ENCODE data around the gene TEX10. TPM values are rescaled to one million over a fixed set of nuclear protein-coding genes. Genes with fewer than 3 reads are reported as not detected.
A peak's percentile ranks its signal among the peaks of the same experiment; 100 is the strongest.

TEX10 gene
- polyA plus RNA-seq, 1 of the 3 experiments (the other 2 are of a cell fraction): 12.7 TPM

GRCh38 chr9:100346836-100347235 is 5.9 kb downstream of the TEX10 start:
- Histone ChIP-seq H3K27me3 (ENCODE audit: insufficient read depth) (no peaks in the 10 kb centered on the region), H3K36me3 (replicated peaks in 1 of 2; ENCODE audit: control insufficient read depth in 1 of 2, insufficient read depth in 2 of 2, low read length in 1 of 2) (peaks cover 42 to 48% of the 10 kb centered on the region in 2 experiments), H3K9ac (no peak overlapping the region), H3K4me2 (no peak overlapping the region; the same call in 1 of the 2 replicates), H3K9me2 (no peaks in the 10 kb centered on the region), H3K4me3 (ENCODE audit: low read depth in 2 of 2, low read length in 1 of 2) (no peak overlapping the region), H3F3A (replicated peaks; ENCODE audit: insufficient read depth) (no peaks in the 10 kb centered on the region), H3K79me2 (ENCODE audit: insufficient read depth) (peaks cover 99% of the 10 kb centered on the region), H3K27ac (ENCODE audit: low read depth in 2 of 2, low read length in 1 of 2) (peak overlapping the region in 1 of 2 experiments; percentile 30; a peak in 1 of 4 replicates), H4K20me1 (ENCODE audit: insufficient read depth) (peaks cover 44% of the 10 kb centered on the region), H3K4me1 (ENCODE audit: control insufficient read depth in 1 of 2, insufficient read depth in 2 of 2, low read depth in 1 of 2, low read length in 1 of 2) (peaks cover 7 to 22% of the 10 kb centered on the region in 2 experiments; a peak in 3 of 4 replicates), H2AFZ (ENCODE audit: low read depth) (no peak overlapping the region), H3K9me3 (no peaks in the 10 kb centered on the region)
- DNase-seq: no peak
- ChIA-PET POLR2A (no interaction called here), CTCF (interaction anchor here (1.4 to 4.6 kb wide), 2 partner anchors 23 to 91 kb away, joined by 4 to 22 read pairs; no protein-coding TSS in a partner anchor)
- WGBS (ENCODE audit: low lambda C conversion rate): 64% methylated on average over 3 of the region's 3 CpGs
- peak; percentile 41; the same call in 1 of the 2 replicates for TF ChIP-seq PBX3 (IDR thresholded peaks at IDR 0.05)
- TF ChIP-seq REST (IDR thresholded peaks at IDR 0.05; ENCODE audit: low read depth, low read length): no peak

DNA sequence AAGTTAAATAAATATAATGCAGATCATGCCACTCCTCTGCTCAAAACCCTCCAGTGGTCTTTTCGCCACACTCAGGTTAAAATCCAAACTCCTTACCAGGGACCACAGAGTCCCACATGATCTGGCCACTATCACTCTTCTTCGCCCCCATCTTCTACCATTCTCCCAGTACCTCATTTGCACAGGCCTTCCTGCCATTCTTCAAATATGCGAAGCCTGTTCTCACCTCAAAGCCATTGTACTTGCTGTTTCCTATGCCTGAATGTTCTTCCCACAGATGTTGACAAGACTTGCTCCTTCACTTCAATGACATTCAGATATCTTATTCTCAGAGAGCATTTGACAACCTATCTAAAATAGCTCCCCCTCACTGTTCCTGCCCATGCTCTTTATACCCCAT is 10.9 kb downstream of the TEX10 start:
- Histone ChIP-seq H3K36me3 (replicated peaks in 1 of 2; ENCODE audit: control insufficient read depth in 1 of 2, insufficient read depth in 2 of 2, low read length in 1 of 2) (peaks cover 53 to 55% of the 10 kb centered on the region in 2 experiments), H3K4me2 (no peak overlapping the region), H3K9me2 (no peaks in the 10 kb centered on the region), H3K79me2 (ENCODE audit: insufficient read depth) (peaks cover 91% of the 10 kb centered on the region), H3F3A (replicated peaks; ENCODE audit: insufficient read depth) (no peaks in the 10 kb centered on the region), H4K20me1 (ENCODE audit: insufficient read depth) (peaks cover under 1% of the 10 kb centered on the region; the same call in 1 of the 2 replicates), H3K9me3 (no peaks in the 10 kb centered on the region), H3K27ac (ENCODE audit: low read depth in 2 of 2, low read length in 1 of 2) (no peak overlapping the region), H3K4me1 (ENCODE audit: control insufficient read depth in 1 of 2, insufficient read depth in 2 of 2, low read depth in 1 of 2, low read length in 1 of 2) (no peaks in the 10 kb centered on the region), H2AFZ (ENCODE audit: low read depth) (no peak overlapping the region), H3K4me3 (ENCODE audit: low read depth in 2 of 2, low read length in 1 of 2) (no peak overlapping the region), H3K9ac (no peak overlapping the region), H3K27me3 (ENCODE audit: insufficient read depth) (no peaks in the 10 kb centered on the region)
- DNase-seq: no peak
- TF ChIP-seq REST (IDR thresholded peaks at IDR 0.05; ENCODE audit: low read depth, low read length): no peak
- no peak for TF ChIP-seq MEF2A (IDR thresholded peaks at IDR 0.05; ENCODE audit: borderline replicate concordance, low read depth)
- no peak for TF ChIP-seq NRF1 (IDR thresholded peaks at IDR 0.05; ENCODE audit: low read depth, low read length)
- no peak for TF ChIP-seq SMC3 (IDR thresholded peaks at IDR 0.05; ENCODE audit: low read depth, low read length)
- no peak for TF ChIP-seq EP300 (IDR thresholded peaks at IDR 0.05; ENCODE audit: borderline replicate concordance in 1 of 2, low read depth in 1 of 2, low read length in 1 of 2)
- no peak for TF ChIP-seq ZBTB33 (IDR thresholded peaks at IDR 0.05; ENCODE audit: borderline replicate concordance, low read depth)
- no peak for TF ChIP-seq MXI1 (IDR thresholded peaks at IDR 0.05; ENCODE audit: low read depth, low read length)
- TF ChIP-seq ELF1 (IDR thresholded peaks at IDR 0.05): no peak
- TF ChIP-seq YY1 (IDR thresholded peaks at IDR 0.05; ENCODE audit: low read depth): no peak
- TF ChIP-seq GABPA (IDR thresholded peaks at IDR 0.05; ENCODE audit: low read depth): no peak
- no peak for TF ChIP-seq MAX (IDR thresholded peaks at IDR 0.05; ENCODE audit: low read depth)
- TF ChIP-seq PBX3 (IDR thresholded peaks at IDR 0.05): no peak
- ChIA-PET CTCF (interaction anchor here (1.4 to 2.8 kb wide), 3 partner anchors 10 to 20 kb away, joined by 5 to 18 read pairs (median 5); partner anchors contain the start of gene TEX10), POLR2A (no interaction called here)
- 94% methylated on average over 3 of the region's 3 CpGs for WGBS (ENCODE audit: low lambda C conversion rate)
